Body of pancreas (tissue), 4 donors: ENCODE measurements around the gene GNE.

Experiments used
- CTCF ChIP-seq, 7 experiments: fragments of 450-650 bp in 4 of 7; fragments of 200-600 bp in 3 of 7; sonication (generic) in 3 of 7; IDR thresholded peaks; one replicate each; pipeline ENCODE4 v1.5.1; 2016 to 2019; ENCODE audit warnings: antibody characterized with exemption in 7 of 7
- POLR2A ChIP-seq, 3 donors: fragments of 450-650 bp; IDR thresholded peaks; one replicate each; pipeline ENCODE4 v1.6.1; 2016; ENCODE audit warnings: antibody characterized with exemption in 3 of 3, mild to moderate bottlenecking in 2 of 3

- TF ChIP-seq CTCF (IDR thresholded peaks at IDR 0.05) (no peak), POLR2A (IDR thresholded peaks at IDR 0.05) (no peak)
Observed at GRCh38 chr9:36191290-36191645, 67.0 kb downstream of the GNE start.
